GM12878 (cell line): ENCODE results near the gene LRRC56. TPM values are rescaled to one million over a fixed set of nuclear protein-coding genes. Genes with fewer than 3 reads are reported as not detected.
"Not testable (repeated sequence)": the region's sequence is repeated elsewhere in the genome, so short reads cannot be mapped to it uniquely, and the experiment has no call there.

Experiments
- ATAC-seq: fragments of 200-7000 bp; cut with Tn5 transposase; 3 replicates; pipeline ENCODE4 v1.9.1; 2020; ENCODE audit warnings: mild to moderate bottlenecking, moderate library complexity
- BruUV-seq: library from RNA; stranded (reverse); fragments of 400-500 nt; replicated peaks from 2 replicates; lab custom pipeline; 2021; lab: Mats Ljungman, UMichigan
- CTCF ChIA-PET: fragments of 300-600 bp; sonication (Branson Sonifier 250); formaldehyde crosslinking; extraction: SDS; loops from one replicate; lab custom pipeline; 2021; ENCODE audit warnings: inconsistent platforms; lab: Yijun Ruan, JAX
- POLR2A ChIA-PET: fragments of 350-600 bp; formaldehyde crosslinking; extraction: SDS; loops from one replicate; lab custom pipeline; 2021; ENCODE audit warnings: inconsistent platforms; lab: Charles Lee
- RAD21 ChIA-PET: fragments of 300-600 bp; sonication (Branson Sonifier 250); formaldehyde crosslinking; loops from one replicate; lab custom pipeline; 2023; ENCODE audit warnings: antibody characterized with exemption; ENCODE audit not compliant: unreplicated experiment; lab: Charles Lee
- SMC1A ChIA-PET: fragments of 300-600 bp; sonication (Branson Sonifier 250); formaldehyde crosslinking; loops from one replicate; lab custom pipeline; 2023; ENCODE audit not compliant: unreplicated experiment, uncharacterized antibody; lab: Charles Lee
- DNase-seq: peaks from one replicate; pipeline ENCODE4 v3.0.0-alpha.2; 2011; ENCODE audit warnings: low read depth, low spot score
- FAIRE-seq: peaks from 3 replicates; lab custom pipeline; 2011; peaks lifted over from hg19 to GRCh38; lab: Jason Lieb, UNC
- H2AFZ ChIP-seq: 2 replicates; pipeline ENCODE4 v1.6.0; 2011; ENCODE audit warnings: low read depth, low read length, control low read depth; ENCODE audit not compliant: control insufficient read depth
- H3K27ac ChIP-seq: 2 replicates; pipeline ENCODE4 v1.5.1; 2011; ENCODE audit warnings: control low read depth; ENCODE audit not compliant: control insufficient read depth, insufficient read depth
- H3K27me3 ChIP-seq, 2 experiments: replicated peaks in 1 of 2; 2 replicates each; pipeline versions ENCODE4 v1.6.0 to v1.6.1; 2011; ENCODE audit warnings: low read length in 1 of 2; ENCODE audit not compliant: control insufficient read depth in 2 of 2, insufficient read depth in 2 of 2
- H3K36me3 ChIP-seq, 2 experiments: 2 replicates each; pipeline ENCODE4 v1.5.1; 2011; ENCODE audit warnings: low read length in 1 of 2; ENCODE audit not compliant: control insufficient read depth in 2 of 2, insufficient read depth in 2 of 2
- H3K4me1 ChIP-seq: 2 replicates; pipeline ENCODE4 v1.6.1; 2011; ENCODE audit warnings: mild to moderate bottlenecking, low read length, moderate library complexity, mixed read lengths; ENCODE audit not compliant: control insufficient read depth, insufficient read depth
- H3K4me2 ChIP-seq: 2 replicates; pipeline ENCODE4 v1.6.0; 2011; ENCODE audit warnings: control low read depth; ENCODE audit not compliant: control insufficient read depth, insufficient read depth
- H3K4me3 ChIP-seq: fragments of 200-600 bp; sonication (generic); 2 replicates; pipeline ENCODE4 v1.5.1; 2016
- H3K79me2 ChIP-seq: 2 replicates; pipeline ENCODE4 v1.6.0; 2011; ENCODE audit warnings: low read length; ENCODE audit not compliant: control insufficient read depth, insufficient read depth
- H3K9ac ChIP-seq: 2 replicates; pipeline ENCODE4 v1.8.0; 2011; ENCODE audit warnings: low read length, control low read depth, mixed read lengths; ENCODE audit not compliant: control insufficient read depth, insufficient read depth
- H3K9me3 ChIP-seq: replicated peaks from 3 replicates; pipeline ENCODE4 v1.5.1; 2011; ENCODE audit warnings: mild to moderate bottlenecking, low read length; ENCODE audit not compliant: control insufficient read depth, insufficient read depth
- H4K20me1 ChIP-seq: 2 replicates; pipeline ENCODE4 v1.6.0; 2011; ENCODE audit not compliant: control insufficient read depth, insufficient read depth
- POLR2AphosphoS5 ChIP-seq: IDR thresholded peaks from 2 replicates; pipeline ENCODE4 v1.6.1; 2011; ENCODE audit warnings: mild to moderate bottlenecking, low read length, inconsistent platforms
- SMAD5 ChIP-seq: IDR thresholded peaks from 2 replicates; pipeline ENCODE4 v1.6.1; 2016; ENCODE audit warnings: antibody characterized with exemption, low read depth
- YY1 ChIP-seq: IDR thresholded peaks from 2 replicates; pipeline ENCODE4 v1.6.1; 2011; ENCODE audit warnings: low read depth, mild to moderate bottlenecking, low read length
- WGBS: methylation state at CpG from one replicate; pipeline ENCODE4 v1.1.6; 2016; ENCODE audit warnings: low lambda C conversion rate; ENCODE audit not compliant: insufficient replicate concordance, insufficient coverage; ENCODE audit errors: missing lambda C conversion rate; 5-methylcytosine and 5-hydroxymethylcytosine counted together
- in situ Hi-C: fragments of 300-500 bp; cut with MboI; formaldehyde crosslinking; loops from 9 replicates; pipeline ENCODE4 v1.14.3; 2018; ENCODE audit warnings: mixed read lengths
- intact Hi-C: fragments of 100-400 bp; cut with micrococcal nuclease; formaldehyde crosslinking; loops from one replicate; pipeline ENCODE4 v1.14.2; 2022; ENCODE audit not compliant: unreplicated experiment
- polyA plus RNA-seq, 11 experiments: library from polyadenylated mRNA; depleted of rRNA in 4 of 11; unstranded in 6 of 11; stranded (reverse) in 5 of 11; fragments of >200 nt; fragmentation: Nextera tagmentation in 4 of 11; fragmentation: Illumina TruSeq in 1 of 11; extraction: Ambion mirVana in 4 of 11; extraction: Trizol in 1 of 11; gene quantifications; 1 replicate in 1 of 11; 2 replicates in 10 of 11; pipeline versions ENCODE4 v1.2.1 to v1.2.3, GENCODE V29; 2011 to 2016; ENCODE audit warnings: inconsistent platforms in 2 of 11, missing spikeins in 2 of 11, low read depth in 1 of 11
- total RNA-seq, 4 experiments: library from RNA; depleted of rRNA in 3 of 4; stranded (reverse); fragments of >200 nt in 3 of 4; fragmentation: Illumina TruSeq in 1 of 4; extraction: Trizol in 1 of 4; gene quantifications; 2 replicates each; pipeline versions ENCODE4 v1.2.1 to v1.2.3, GENCODE V29; 2013 to 2021

LRRC56 gene
- total and polyA plus RNA-seq, 10 of the 15 experiments (the other 5 are each of a cell fraction or from before 2014, with no cell fraction given) = 0.02 to 1.9 (median 0.75) TPM; not detected in 1

DNA sequence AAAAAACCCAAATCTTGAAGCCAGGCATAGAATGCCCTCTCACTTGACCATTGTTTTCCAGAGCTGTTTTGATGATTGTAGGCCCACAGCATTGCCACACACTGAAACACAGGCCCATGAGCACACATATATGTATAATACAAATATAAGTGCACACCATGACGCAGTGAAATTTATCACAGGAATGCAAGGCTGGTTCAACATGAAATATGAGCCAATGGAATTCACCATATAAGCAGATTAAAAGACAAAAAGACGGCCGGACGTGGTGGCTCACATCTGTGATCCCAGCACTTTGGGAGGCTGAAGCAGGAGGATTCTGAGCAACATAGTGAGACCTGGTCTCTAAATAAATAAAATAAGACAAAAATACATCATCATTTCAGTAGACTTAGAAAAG lies 20.9 kb upstream of the LRRC56 start:
- intact Hi-C loops (no loop called here), in situ Hi-C loops (no loop called here)
- no peaks in the 10 kb centered on the region for H3K9me3 ChIP-seq
- no peaks in the 10 kb centered on the region for H3K27me3 ChIP-seq
- FAIRE-seq (no peak), DNase-seq (no peak), ATAC-seq (no peak)
- H3K4me1 ChIP-seq = peaks cover 3% of the 10 kb centered on the region; the same call in 1 of the 2 replicates
- no peaks in the 10 kb centered on the region for H4K20me1 ChIP-seq
- no peak overlapping the region for H3K9ac ChIP-seq
- SMC1A ChIA-PET = no interaction called here
- POLR2A ChIA-PET = no interaction called here
- RAD21 ChIA-PET = no interaction called here
- 99% methylated on average over 4 of the region's 4 CpGs for WGBS
- no TSS peak for BruUV-seq
- peaks cover 0 to 3% of the 10 kb centered on the region in 2 experiments; a peak in 1 of 4 replicates for H3K36me3 ChIP-seq
- no peak overlapping the region for H3K4me3 ChIP-seq
- TF ChIP-seq YY1 (no peak), POLR2AphosphoS5 (no peak), SMAD5 (no peak)
- H3K4me2 ChIP-seq = no peak overlapping the region
- no peak overlapping the region for H2AFZ ChIP-seq
- CTCF ChIA-PET = no interaction called here
- H3K27ac ChIP-seq = no peak overlapping the region
- no peaks in the 10 kb centered on the region for H3K79me2 ChIP-seq

DNA sequence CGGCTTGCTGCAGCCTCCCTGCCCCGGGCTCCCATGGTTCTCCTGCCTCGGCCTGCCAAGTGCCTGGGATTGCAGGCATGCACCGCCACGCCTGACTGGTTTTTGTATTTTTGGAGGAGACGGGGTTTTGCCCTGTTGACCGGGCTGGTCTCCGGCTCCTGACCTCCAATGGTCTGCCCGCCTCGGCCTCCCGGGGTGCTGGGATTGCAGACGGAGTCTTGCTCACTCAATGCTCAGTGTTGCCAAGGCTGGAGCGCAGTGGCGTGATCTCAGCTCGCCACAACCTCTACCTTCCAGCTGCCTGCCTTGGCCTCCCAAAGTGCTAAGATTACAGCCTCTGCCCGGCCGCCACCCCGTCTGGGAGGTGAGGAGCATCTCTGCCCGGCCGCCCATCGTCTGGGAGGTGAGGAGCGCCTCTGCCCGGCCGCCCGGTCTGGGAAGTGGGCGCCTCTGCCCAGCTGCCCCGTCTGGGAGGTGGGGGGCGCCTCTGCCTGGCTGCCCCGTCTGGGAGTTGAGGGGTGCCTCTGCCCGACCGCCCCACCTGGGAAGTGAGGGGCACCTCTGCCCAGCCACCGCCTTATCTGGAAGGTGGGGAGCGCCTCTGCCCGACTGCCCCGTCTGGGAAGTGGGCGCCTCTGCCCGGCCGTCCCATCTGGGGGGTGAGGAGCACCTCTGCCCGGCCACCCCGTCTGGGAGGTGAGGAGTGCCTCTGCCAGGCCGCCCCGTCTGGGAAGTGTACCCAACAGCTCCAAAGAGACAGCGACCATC lies 20.2 kb upstream of the LRRC56 start:
- H3K9me3 ChIP-seq, CTCF ChIA-PET, H4K20me1 ChIP-seq, H2AFZ ChIP-seq, H3K27ac ChIP-seq, in situ Hi-C loops, H3K4me1 ChIP-seq, H3K36me3 ChIP-seq, ATAC-seq, H3K4me2 ChIP-seq, BruUV-seq, H3K9ac ChIP-seq, H3K4me3 ChIP-seq, intact Hi-C loops, H3K27me3 ChIP-seq, DNase-seq, FAIRE-seq, POLR2A ChIA-PET, H3K79me2 ChIP-seq, RAD21 ChIA-PET: not testable (repeated sequence)
- WGBS = 94% methylated on average over 43 of the region's 43 CpGs
- SMC1A ChIA-PET = interaction anchor here (0.6 kb wide), 1 partner anchor 309 kb away, joined by 3 read pairs; no protein-coding TSS in a partner anchor
